GM19043 (cell line): ENCODE results near the gene ANAPC1.
"Not testable (repeated sequence)": the region's sequence is repeated elsewhere in the genome, so short reads cannot be mapped to it uniquely, and the experiment has no call there.

ENCODE experiments used
- ATAC-seq: cut with Tn5 transposase; IDR thresholded peaks from one replicate; pipeline ENCODE4 v1.9.1; 2021; ENCODE audit warnings: low read depth; ENCODE audit not compliant: unreplicated experiment

Gene ANAPC1

GRCh38 chr2:111905990-111906735 lies 22.2 kb upstream of the ANAPC1 start:
- ATAC-seq, result no peak

- ATAC-seq, result not testable (repeated sequence)
Measured at GRCh38 chr2:111905475-111905869, 21.5 kb upstream of the ANAPC1 start.

GRCh38 chr2:111904726-111905474 lies 20.9 kb upstream of the ANAPC1 start:
- no peak for ATAC-seq

- no peak for ATAC-seq
Measured at GRCh38 chr2:111903930-111904439, 20.0 kb upstream of the ANAPC1 start.

GRCh38 chr2:111903516-111903915 lies 19.5 kb upstream of the ANAPC1 start:
- no peak for ATAC-seq

- no peak for ATAC-seq
Measured at GRCh38 chr2:111900859-111901258, 16.9 kb upstream of the ANAPC1 start.

- ATAC-seq, result no peak
Measured at GRCh38 chr2:111898703-111899514, 14.9 kb upstream of the ANAPC1 start.

- no peak for ATAC-seq
Measured at GRCh38 chr2:111897924-111898702, 14.1 kb upstream of the ANAPC1 start, which contains the start of gene MERTK. TSS of gene MERTK (plus strand) at chr2:111898607. CDS start at chr2:111898736, 129 bp downstream.

- no peak for ATAC-seq
Measured at GRCh38 chr2:111897630-111897923, 13.6 kb upstream of the ANAPC1 start.

- no peak for ATAC-seq
Measured at GRCh38 chr2:111896576-111896975, 12.6 kb upstream of the ANAPC1 start.

GRCh38 chr2:111896024-111896423 lies 12.0 kb upstream of the ANAPC1 start:
- ATAC-seq, result no peak

GRCh38 chr2:111884592-111884964 lies 585 bp upstream of the ANAPC1 start:
- ATAC-seq, result no peak

GRCh38 chr2:111872806-111873205 lies 11.2 kb downstream of the ANAPC1 start:
- ATAC-seq, result not testable (repeated sequence)

GRCh38 chr2:111865124-111865523 lies 18.9 kb downstream of the ANAPC1 start:
- ATAC-seq, result not testable (repeated sequence)

GRCh38 chr2:111860005-111860404 lies 24.0 kb downstream of the ANAPC1 start:
- ATAC-seq, result not testable (repeated sequence)

- ATAC-seq, result not testable (repeated sequence)
Measured at GRCh38 chr2:111852544-111852943, 31.4 kb downstream of the ANAPC1 start.

- ATAC-seq, result not testable (repeated sequence)
Measured at GRCh38 chr2:111850646-111851045, 33.3 kb downstream of the ANAPC1 start.

- not testable (repeated sequence) for ATAC-seq
Measured at GRCh38 chr2:111839625-111840282, 44.2 kb downstream of the ANAPC1 start.

GRCh38 chr2:111838992-111839391 lies 45.0 kb downstream of the ANAPC1 start:
- ATAC-seq, result not testable (repeated sequence)

- ATAC-seq, result not testable (repeated sequence)
Measured at GRCh38 chr2:111834221-111834620, 49.8 kb downstream of the ANAPC1 start.
